CD4-positive, alpha-beta T cell treated with Interleukin-15 for 1 hour (primary cell): ENCODE data around the gene MRPL55.

Experiments used
- DNase-seq: peaks from one replicate; pipeline ENCODE4 v3.0.0-alpha.2; 2020

Gene MRPL55

DNA sequence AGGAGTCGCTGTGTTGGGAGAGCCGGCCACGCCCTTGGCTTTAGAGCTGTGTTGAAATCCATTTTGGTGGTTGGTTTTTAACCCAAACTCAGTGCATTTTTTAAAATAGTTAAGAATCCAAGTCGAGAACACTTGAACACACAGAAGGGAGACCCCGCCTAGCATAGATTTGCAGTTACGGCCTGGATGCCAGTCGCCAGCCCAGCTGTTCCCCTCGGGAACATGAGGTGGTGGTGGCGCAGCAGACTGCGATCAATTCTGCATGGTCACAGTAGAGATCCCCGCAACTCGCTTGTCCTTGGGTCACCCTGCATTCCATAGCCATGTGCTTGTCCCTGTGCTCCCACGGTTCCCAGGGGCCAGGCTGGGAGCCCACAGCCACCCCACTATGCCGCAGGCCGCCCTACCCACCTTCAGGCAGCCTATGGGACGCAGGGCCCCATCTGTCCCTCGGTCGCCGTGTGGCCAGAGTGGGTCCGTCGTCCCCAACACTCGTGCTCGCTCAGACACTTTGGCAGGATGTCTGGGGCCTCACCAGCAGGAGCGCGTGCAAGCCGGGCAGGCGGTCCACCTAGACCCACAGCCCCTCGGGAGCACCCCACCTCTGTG lies 10.7 kb downstream of the MRPL55 start:
- DNase-seq: peak; percentile 6

GRCh38 chr1:228097333-228098081 lies 11.6 kb downstream of the MRPL55 start:
- DNase-seq: peak; percentile 15

DNA sequence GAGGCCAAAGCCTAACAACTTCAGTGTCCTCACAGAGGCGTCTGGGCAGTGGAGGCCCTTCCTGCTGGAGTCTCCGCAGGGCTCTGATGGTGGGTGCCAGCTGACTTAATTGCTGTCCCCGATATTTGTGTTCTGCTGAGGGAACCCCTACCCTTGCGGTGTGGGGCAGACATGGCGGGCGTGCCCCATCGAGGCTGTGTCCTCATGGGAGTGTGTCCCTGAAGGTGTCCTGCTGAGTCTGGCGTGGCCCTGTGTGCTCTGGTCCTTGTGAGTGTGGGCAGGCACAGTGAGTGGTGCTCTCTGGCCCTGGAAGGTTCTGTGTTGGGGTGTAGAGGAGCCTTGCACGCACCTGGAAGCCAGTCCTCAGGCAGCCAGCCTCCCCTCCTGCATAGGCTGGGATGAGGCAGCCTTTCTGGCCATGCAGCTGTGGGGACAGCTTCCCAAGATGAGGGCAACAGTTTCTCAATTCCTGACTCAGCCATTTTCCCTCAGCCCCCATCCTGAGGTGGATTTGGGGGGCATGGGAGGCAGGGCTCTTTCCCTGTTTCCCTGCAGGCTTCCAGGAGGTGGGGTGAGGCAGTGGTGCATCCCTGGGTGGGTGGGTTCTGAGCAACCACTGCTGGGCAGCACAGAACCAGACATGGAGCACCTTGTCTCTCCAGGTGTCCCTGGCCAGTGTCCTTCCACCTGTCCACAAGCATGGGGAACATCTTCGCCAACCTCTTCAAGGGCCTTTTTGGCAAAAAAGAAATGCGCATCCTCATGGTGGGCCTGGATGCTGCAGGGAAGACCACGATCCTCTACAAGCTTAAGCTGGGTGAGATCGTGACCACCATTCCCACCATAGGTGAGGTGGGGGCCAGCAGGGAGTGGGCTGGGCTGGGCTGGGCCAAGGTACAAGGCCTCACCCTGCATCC lies 12.4 kb downstream of the MRPL55 start:
- peak; percentile 12 for DNase-seq

DNA sequence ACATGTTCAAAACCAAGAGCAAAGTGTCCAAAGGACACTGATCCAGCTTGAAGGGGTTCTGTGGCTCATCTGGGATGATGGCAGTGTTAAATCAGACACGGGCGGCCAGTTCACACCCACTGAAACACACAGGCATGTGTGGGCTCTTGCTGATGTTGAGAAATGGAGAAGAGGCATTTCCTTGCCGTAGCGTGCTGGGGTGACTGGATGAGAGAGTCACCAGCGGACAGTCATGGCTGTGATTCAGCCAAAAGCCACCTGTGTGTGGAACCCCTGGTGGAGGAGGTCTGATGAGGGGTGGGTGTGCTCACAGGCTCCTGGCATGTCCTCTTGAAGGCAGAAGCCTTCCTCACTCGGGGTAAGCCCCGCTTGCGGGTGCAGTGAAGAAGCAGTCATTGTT lies 13.2 kb downstream of the MRPL55 start:
- peak; percentile 15 for DNase-seq

GRCh38 chr1:228095161-228095560 lies 13.9 kb downstream of the MRPL55 start:
- no peak for DNase-seq

GRCh38 chr1:228094432-228095016 lies 14.6 kb downstream of the MRPL55 start:
- peak; percentile 12 for DNase-seq

DNA sequence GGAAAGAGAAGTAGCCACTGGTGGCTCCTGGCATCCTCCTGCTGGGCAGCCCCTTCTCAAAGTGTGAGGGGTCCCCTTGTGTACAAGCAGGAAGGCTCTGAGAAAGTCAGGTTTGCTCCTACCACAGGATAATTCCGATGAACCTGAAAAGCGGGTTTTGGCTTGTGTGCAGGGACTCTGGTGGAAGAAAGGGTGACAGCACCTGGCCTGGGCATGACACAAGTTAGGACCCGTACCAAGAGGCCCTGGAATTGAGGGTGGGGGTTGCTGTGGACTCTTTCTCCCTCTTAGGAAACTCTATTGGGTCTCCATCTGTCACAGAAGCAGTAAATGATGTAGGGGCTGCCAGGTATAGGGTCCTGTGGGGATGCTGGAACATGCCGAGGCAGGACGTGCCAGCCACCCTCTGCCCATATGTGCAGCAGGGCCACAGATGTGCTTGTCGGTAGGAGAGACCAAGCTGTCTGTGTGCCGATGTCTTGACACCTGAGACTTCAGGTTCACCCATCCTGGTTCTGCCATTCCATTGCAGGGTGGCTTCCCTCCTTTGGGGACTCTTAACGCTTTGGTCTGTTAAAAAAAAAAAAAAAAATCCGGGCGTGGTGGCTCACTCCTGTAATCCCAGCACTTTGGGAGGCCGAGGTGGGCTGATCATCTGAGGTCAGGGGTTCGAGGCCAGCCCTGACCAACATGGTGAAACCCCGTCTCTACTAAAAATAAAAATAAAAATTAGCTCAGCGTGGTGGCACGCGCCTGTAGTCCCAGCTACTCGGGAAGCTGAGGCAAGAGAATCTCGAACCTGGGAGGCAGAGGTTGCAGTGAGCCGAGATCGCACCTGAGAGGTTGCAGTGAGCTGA lies 15.8 kb downstream of the MRPL55 start:
- DNase-seq: peak; percentile 7

DNA sequence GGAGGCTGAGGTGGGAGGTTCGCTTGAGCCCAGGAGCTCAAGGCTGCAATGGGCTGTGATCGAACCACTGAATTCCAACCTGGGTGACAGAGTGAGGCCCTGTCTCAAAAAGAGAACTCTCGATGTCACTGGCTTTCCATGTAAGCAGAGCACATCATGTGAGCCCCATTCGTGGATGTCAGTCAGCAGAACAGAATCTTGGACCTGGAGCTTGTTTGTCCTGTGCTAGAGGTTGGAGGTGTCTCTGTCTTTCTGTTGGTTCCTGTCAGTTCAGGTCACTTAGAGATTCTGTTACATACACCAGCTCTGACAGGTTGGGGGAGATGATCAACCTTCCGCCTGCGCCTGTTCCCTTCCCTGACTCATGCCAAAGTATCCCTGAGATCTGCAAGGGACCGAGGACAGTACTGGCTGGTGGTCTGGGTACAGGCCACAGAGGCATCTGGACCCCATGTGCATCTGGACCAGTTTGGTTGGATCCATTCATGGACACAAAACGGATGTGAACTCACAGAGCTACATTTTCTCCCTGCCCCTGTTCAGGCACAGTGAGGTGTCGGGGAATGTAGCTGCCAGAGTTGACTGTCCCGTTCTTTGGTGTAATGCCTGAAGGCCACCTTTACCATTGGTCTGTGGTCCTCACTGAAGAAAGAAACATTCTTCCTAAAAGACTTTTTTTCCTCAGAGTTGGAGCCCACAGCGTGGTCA lies 16.6 kb downstream of the MRPL55 start:
- DNase-seq: no peak

- DNase-seq: no peak
Observed at GRCh38 chr1:228091084-228091483, 18.0 kb downstream of the MRPL55 start.

- DNase-seq: no peak
Observed at GRCh38 chr1:228090613-228091081, 18.5 kb downstream of the MRPL55 start.

GRCh38 chr1:228089519-228090380 lies 19.3 kb downstream of the MRPL55 start:
- DNase-seq: no peak

DNA sequence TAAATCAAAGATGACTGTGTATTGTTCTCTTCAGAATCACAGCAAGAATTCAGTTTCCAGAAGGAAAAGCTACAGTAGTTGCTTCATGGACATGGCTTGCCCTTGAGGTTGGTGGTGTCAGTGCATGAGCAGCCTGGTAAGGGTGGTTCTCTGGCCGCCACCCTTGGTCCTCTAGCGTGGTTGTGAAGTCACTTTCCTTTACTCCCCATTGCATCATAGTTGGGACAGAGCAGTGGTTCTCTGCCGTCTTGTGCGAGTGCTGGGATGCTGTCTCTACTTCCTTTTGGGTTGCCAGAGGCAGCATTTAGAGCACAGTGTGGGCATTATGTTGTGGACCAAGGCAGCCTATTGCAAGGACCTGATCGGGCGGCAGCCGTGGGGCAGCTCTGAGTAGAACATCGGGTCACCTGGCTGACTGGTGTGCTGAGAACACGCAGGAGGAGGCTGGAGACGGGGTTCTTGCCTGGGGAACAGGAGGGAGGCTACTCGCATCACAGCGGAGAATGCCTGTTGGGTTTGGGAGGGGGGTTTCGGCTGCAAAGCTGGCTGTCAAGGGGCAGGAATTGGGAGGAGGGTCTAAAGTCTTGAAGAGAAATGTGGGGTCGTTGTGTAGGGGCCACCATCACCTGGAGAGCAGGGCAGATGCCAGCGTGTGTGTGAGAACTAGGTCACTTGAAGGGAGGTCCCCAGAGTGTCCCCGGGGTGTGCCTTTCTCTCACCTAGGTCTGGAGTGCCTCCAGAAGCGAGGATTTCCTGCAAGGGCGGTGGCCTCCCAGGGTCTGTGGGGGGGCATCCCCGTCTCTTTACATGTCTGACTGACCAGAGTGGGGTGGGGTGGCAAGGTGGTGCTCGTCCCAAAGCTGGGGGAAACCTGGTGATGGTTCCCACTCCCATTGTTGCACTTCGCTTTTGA lies 20.3 kb downstream of the MRPL55 start:
- DNase-seq: peak; percentile 58

GRCh38 chr1:228087771-228088251 lies 21.3 kb downstream of the MRPL55 start:
- DNase-seq: peak; percentile 55

- DNase-seq: no peak
Observed at GRCh38 chr1:228085287-228085951, 23.7 kb downstream of the MRPL55 start.

- no peak for DNase-seq
Observed at GRCh38 chr1:228084797-228085196, 24.3 kb downstream of the MRPL55 start.

DNA sequence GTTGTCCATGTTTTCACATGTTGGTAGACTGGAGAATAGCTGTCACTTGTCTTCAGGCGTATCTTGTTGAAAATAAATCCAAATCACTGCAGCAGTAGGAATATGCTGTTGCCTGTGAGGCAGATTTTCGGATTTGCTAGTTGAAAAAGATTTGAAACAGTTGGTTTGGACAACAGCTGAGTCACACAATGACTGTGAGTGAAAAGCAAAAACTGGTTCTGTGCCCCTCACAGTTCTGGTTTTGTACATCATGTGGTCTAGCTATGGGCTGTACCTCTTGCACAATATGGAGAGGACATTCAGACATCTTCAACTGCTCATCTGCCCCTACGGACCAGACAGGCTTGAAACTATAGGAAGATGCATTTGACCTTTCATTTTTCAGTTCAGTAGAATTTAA lies 24.8 kb downstream of the MRPL55 start:
- peak; percentile 46 for DNase-seq

GRCh38 chr1:228083871-228084278 lies 25.2 kb downstream of the MRPL55 start:
- DNase-seq: no peak
